Activated naive CD8-positive, alpha-beta T cell treated with anti-CD3 and anti-CD28 coated beads, Interleukin-2, amount 50 U/mL, for 24 hours (primary cell): ENCODE measurements around the gene GDI2.
"Not testable (repeated sequence)": the region's sequence is repeated elsewhere in the genome, so short reads cannot be mapped to it uniquely, and the experiment has no call there.

Experiments
- ATAC-seq: fragments of 150-1000 bp; cut with Tn5 transposase; one replicate; pipeline ENCODE4 v1.10.0; 2021
- DNase-seq: peaks from one replicate; pipeline ENCODE4 v3.0.0; 2021
- H3K27ac Mint-ChIP-seq: one replicate; pipeline ENCODE4 v1.8.0; 2021; ENCODE audit warnings: mild to moderate bottlenecking, mixed read lengths
- H3K27me3 Mint-ChIP-seq: one replicate; pipeline ENCODE4 v1.8.0; 2021; ENCODE audit warnings: mixed read lengths
- H3K36me3 Mint-ChIP-seq: one replicate; pipeline ENCODE4 v1.8.0; 2021; ENCODE audit warnings: low read depth, mixed read lengths
- H3K4me1 Mint-ChIP-seq: one replicate; pipeline ENCODE4 v1.8.0; 2021; ENCODE audit warnings: mixed read lengths
- H3K4me3 Mint-ChIP-seq: one replicate; pipeline ENCODE4 v1.8.0; 2021; ENCODE audit warnings: mild to moderate bottlenecking, moderate library complexity, mixed read lengths
- H3K9me3 Mint-ChIP-seq: one replicate; pipeline ENCODE4 v1.8.0; 2021; ENCODE audit warnings: mixed read lengths

The GDI2 gene

GRCh38 chr10:5813091-5813340 lies 218 bp downstream of the GDI2 start:
- Mint-ChIP-seq H3K4me1 (peaks cover 72% of the 10 kb centered on the region), H3K27ac (peak overlapping the region; percentile 97), H3K27me3 (no peaks in the 10 kb centered on the region), H3K36me3 (peaks cover 40% of the 10 kb centered on the region), H3K4me3 (peak overlapping the region; percentile 91), H3K9me3 (no peaks in the 10 kb centered on the region)
- ATAC-seq = peak; percentile 29
- DNase-seq = no peak

GRCh38 chr10:5812283-5813090 lies 747 bp downstream of the GDI2 start:
- Mint-ChIP-seq H3K9me3 (no peaks in the 10 kb centered on the region), H3K27me3 (no peaks in the 10 kb centered on the region), H3K4me3 (peak overlapping the region; percentile 91), H3K4me1 (peaks cover 72% of the 10 kb centered on the region), H3K36me3 (peaks cover 42% of the 10 kb centered on the region), H3K27ac (peak overlapping the region; percentile 85)
- ATAC-seq (peak; percentile 31), DNase-seq (peak; percentile 56)

- peak overlapping the region; percentile 91 for H3K4me3 Mint-ChIP-seq
- peaks cover 51% of the 10 kb centered on the region for H3K36me3 Mint-ChIP-seq
- DNase-seq (no peak), ATAC-seq (no peak)
- no peaks in the 10 kb centered on the region for H3K27me3 Mint-ChIP-seq
- peak overlapping the region; percentile 85 for H3K27ac Mint-ChIP-seq
- peaks cover 71% of the 10 kb centered on the region for H3K4me1 Mint-ChIP-seq
- H3K9me3 Mint-ChIP-seq = no peaks in the 10 kb centered on the region
Observed at GRCh38 chr10:5811387-5811821, 1.8 kb downstream of the GDI2 start.

- ATAC-seq (no peak), DNase-seq (no peak)
- peak overlapping the region; percentile 91 for H3K4me3 Mint-ChIP-seq
- peaks cover 68% of the 10 kb centered on the region for H3K4me1 Mint-ChIP-seq
- peak overlapping the region; percentile 59 for H3K27ac Mint-ChIP-seq
- H3K9me3 Mint-ChIP-seq = peaks cover 3% of the 10 kb centered on the region
- peaks cover 58% of the 10 kb centered on the region for H3K36me3 Mint-ChIP-seq
- H3K27me3 Mint-ChIP-seq = no peaks in the 10 kb centered on the region
Observed at GRCh38 chr10:5810225-5810624, 3.0 kb downstream of the GDI2 start.

- no peak for ATAC-seq
Observed at GRCh38 chr10:5809527-5810154, 3.6 kb downstream of the GDI2 start.

GRCh38 chr10:5808783-5809392 lies 4.3 kb downstream of the GDI2 start:
- not testable (repeated sequence) for DNase-seq, ATAC-seq, H3K9me3 Mint-ChIP-seq, H3K27me3 Mint-ChIP-seq
- H3K36me3 Mint-ChIP-seq = peaks cover 55% of the 10 kb centered on the region
- peak overlapping the region; percentile 91 for H3K4me3 Mint-ChIP-seq
- peaks cover 60% of the 10 kb centered on the region for H3K4me1 Mint-ChIP-seq
- H3K27ac Mint-ChIP-seq = peak overlapping the region; percentile 57

More at GRCh38 chr10:5809527-5810154, 3.6 kb downstream of the GDI2 start:
- Mint-ChIP-seq H3K27ac (peak overlapping the region; percentile 57), H3K4me1 (peaks cover 62% of the 10 kb centered on the region), H3K27me3 (no peaks in the 10 kb centered on the region), H3K36me3 (peaks cover 53% of the 10 kb centered on the region), H3K9me3 (peaks cover 3% of the 10 kb centered on the region), H3K4me3 (peak overlapping the region; percentile 91)
- no peak for DNase-seq

GRCh38 chr10:5806745-5807144 lies 6.5 kb downstream of the GDI2 start:
- H3K9me3 Mint-ChIP-seq = peaks cover 3% of the 10 kb centered on the region
- H3K4me1 Mint-ChIP-seq = peaks cover 69% of the 10 kb centered on the region
- DNase-seq (no peak), ATAC-seq (no peak)
- H3K36me3 Mint-ChIP-seq = peaks cover 57% of the 10 kb centered on the region
- no peak overlapping the region for H3K27ac Mint-ChIP-seq
- no peaks in the 10 kb centered on the region for H3K27me3 Mint-ChIP-seq
- H3K4me3 Mint-ChIP-seq = no peak overlapping the region

GRCh38 chr10:5805711-5806110 lies 7.5 kb downstream of the GDI2 start:
- Mint-ChIP-seq H3K9me3 (peaks cover 3% of the 10 kb centered on the region), H3K4me3 (no peak overlapping the region), H3K27me3 (no peaks in the 10 kb centered on the region), H3K27ac (no peak overlapping the region), H3K36me3 (peaks cover 51% of the 10 kb centered on the region), H3K4me1 (peaks cover 62% of the 10 kb centered on the region)
- DNase-seq (no peak), ATAC-seq (no peak)

- Mint-ChIP-seq H3K27me3 (no peaks in the 10 kb centered on the region), H3K9me3 (peaks cover 3% of the 10 kb centered on the region), H3K27ac (no peak overlapping the region), H3K4me3 (no peak overlapping the region), H3K36me3 (peaks cover 52% of the 10 kb centered on the region), H3K4me1 (peaks cover 57% of the 10 kb centered on the region)
- no peak for DNase-seq
- no peak for ATAC-seq
Observed at GRCh38 chr10:5805260-5805659, 8.0 kb downstream of the GDI2 start.

GRCh38 chr10:5804386-5804785 lies 8.8 kb downstream of the GDI2 start:
- H3K27ac Mint-ChIP-seq = peak overlapping the region; percentile 27
- peaks cover 3% of the 10 kb centered on the region for H3K9me3 Mint-ChIP-seq
- DNase-seq (no peak), ATAC-seq (no peak)
- no peak overlapping the region for H3K4me3 Mint-ChIP-seq
- H3K36me3 Mint-ChIP-seq = peaks cover 53% of the 10 kb centered on the region
- no peaks in the 10 kb centered on the region for H3K27me3 Mint-ChIP-seq
- H3K4me1 Mint-ChIP-seq = peaks cover 49% of the 10 kb centered on the region

GRCh38 chr10:5800782-5801181 lies 12.5 kb downstream of the GDI2 start:
- Mint-ChIP-seq H3K4me1 (peaks cover 20% of the 10 kb centered on the region), H3K27me3 (no peaks in the 10 kb centered on the region), H3K4me3 (no peak overlapping the region), H3K36me3 (peaks cover 47% of the 10 kb centered on the region), H3K9me3 (peaks cover 2% of the 10 kb centered on the region), H3K27ac (no peak overlapping the region)
- DNase-seq (no peak), ATAC-seq (no peak)

GRCh38 chr10:5794236-5794635 lies 19.0 kb downstream of the GDI2 start:
- H3K4me3 Mint-ChIP-seq = no peak overlapping the region
- H3K27me3 Mint-ChIP-seq = no peaks in the 10 kb centered on the region
- no peaks in the 10 kb centered on the region for H3K9me3 Mint-ChIP-seq
- H3K36me3 Mint-ChIP-seq = peaks cover 56% of the 10 kb centered on the region
- peaks cover 8% of the 10 kb centered on the region for H3K4me1 Mint-ChIP-seq
- H3K27ac Mint-ChIP-seq = peak overlapping the region; percentile 48
- DNase-seq (no peak), ATAC-seq (no peak)

- no peaks in the 10 kb centered on the region for H3K27me3 Mint-ChIP-seq
- no peak overlapping the region for H3K4me3 Mint-ChIP-seq
- peaks cover 72% of the 10 kb centered on the region for H3K36me3 Mint-ChIP-seq
- no peak for ATAC-seq
- peaks cover 11% of the 10 kb centered on the region for H3K4me1 Mint-ChIP-seq
- no peak for DNase-seq
- no peak overlapping the region for H3K27ac Mint-ChIP-seq
- H3K9me3 Mint-ChIP-seq = peaks cover 3% of the 10 kb centered on the region
Observed at GRCh38 chr10:5789626-5790025, 23.6 kb downstream of the GDI2 start.

GRCh38 chr10:5788969-5789368 lies 24.3 kb downstream of the GDI2 start:
- H3K27me3 Mint-ChIP-seq = no peaks in the 10 kb centered on the region

GRCh38 chr10:5783300-5783699 lies 29.9 kb downstream of the GDI2 start:
- Mint-ChIP-seq H3K36me3 (peaks cover 83% of the 10 kb centered on the region), H3K9me3 (peaks cover 3% of the 10 kb centered on the region), H3K27me3 (no peaks in the 10 kb centered on the region), H3K27ac (no peak overlapping the region), H3K4me1 (peaks cover 36% of the 10 kb centered on the region), H3K4me3 (no peak overlapping the region)
- DNase-seq (no peak), ATAC-seq (no peak)

More at GRCh38 chr10:5788969-5789368, 24.3 kb downstream of the GDI2 start:
- Mint-ChIP-seq H3K9me3 (peaks cover 3% of the 10 kb centered on the region), H3K4me1 (peaks cover 11% of the 10 kb centered on the region), H3K36me3 (peaks cover 73% of the 10 kb centered on the region), H3K4me3 (no peak overlapping the region), H3K27ac (no peak overlapping the region)
- DNase-seq = no peak
- ATAC-seq = no peak
